Measurements from ENCODE around the gene TRIM17.

TRIM17 gene

GRCh38 chr1:228400692-228401454, 15.8 kb downstream of the TRIM17 start:
- DNase-seq, result no peak

DNA sequence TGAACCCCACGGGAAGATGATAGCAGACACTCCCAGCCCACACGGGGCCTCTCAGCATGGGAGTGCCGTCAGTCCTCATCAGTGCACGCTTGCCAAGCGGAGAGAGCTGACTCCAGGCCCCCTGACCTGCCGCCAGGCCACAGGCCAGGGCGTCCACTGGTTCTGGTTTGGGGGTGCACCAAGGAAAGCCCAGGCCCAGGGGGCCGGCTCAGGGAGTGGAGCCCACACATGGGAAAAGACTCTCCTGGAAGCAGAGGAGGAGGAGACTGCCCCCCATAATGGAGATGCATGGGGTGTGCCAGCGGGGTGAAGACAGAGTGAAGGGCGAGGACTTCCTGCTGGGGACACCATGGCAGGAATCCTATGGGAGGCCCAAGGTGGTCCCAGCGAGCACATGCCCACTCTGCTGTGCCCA, 16.4 kb downstream of the TRIM17 start:
- no peak for DNase-seq

DNA sequence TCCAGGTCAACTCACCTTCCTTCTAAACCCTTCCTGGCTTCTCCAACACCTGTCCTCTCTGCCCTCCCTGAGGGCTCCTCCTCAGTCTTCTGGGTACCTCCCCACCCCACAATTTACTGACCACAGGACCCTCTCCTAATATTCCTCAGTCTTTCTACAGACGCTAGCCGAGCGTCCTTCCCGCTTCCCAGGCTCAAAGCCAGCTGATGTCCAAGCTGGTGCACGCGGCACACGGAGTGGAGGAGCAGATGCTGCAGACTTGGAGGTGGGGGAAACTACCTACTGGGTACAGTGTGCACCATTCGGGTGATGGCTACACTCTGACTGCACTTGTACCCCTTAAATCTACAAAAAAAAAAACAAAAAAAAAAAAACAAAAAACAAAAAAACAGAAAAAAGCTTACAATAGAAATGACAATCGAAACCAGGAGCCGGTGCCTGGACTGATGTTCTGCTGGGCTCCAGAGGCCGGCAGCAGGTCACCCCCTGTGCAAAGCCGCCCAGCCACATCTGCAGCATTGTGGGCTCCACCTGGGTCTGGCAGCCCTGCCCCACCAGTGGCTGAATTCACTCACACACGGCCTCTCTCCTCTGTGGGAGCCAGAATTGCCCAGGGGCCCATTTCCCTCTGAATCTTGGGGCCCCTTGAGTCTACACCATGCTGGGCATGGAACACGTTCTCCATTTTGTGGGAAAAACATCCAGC, 17.0 kb downstream of the TRIM17 start:
- no peak for DNase-seq

GRCh38 chr1:228398741-228399461, 17.8 kb downstream of the TRIM17 start:
- DNase-seq, result no peak

DNA sequence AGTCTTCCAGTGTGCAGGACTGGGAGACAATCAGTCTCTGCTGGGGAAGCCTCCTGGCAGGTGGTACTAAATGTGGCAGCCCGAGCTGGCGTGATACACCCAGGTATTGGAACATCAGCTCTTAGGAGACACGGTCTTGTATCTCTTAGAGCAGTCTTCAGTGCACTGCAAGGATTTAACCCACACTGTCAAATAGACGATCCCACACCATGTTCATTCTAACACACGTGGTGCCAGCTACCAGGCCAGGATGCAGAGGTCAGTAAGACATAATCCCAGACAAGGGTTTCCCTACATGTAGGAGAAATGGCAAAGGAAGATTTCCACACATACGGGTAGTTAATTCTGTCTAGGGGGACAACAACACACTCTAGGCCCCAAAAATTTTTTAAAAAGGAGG, 18.7 kb downstream of the TRIM17 start:
- DNase-seq, result no peak

GRCh38 chr1:228396770-228397662, 19.6 kb downstream of the TRIM17 start:
- DNase-seq, result no peak

- DNase-seq, result no peak
Measured at GRCh38 chr1:228394571-228395394, 21.9 kb downstream of the TRIM17 start.

- no peak for DNase-seq
Measured at GRCh38 chr1:228393811-228394570, 22.7 kb downstream of the TRIM17 start.

DNA sequence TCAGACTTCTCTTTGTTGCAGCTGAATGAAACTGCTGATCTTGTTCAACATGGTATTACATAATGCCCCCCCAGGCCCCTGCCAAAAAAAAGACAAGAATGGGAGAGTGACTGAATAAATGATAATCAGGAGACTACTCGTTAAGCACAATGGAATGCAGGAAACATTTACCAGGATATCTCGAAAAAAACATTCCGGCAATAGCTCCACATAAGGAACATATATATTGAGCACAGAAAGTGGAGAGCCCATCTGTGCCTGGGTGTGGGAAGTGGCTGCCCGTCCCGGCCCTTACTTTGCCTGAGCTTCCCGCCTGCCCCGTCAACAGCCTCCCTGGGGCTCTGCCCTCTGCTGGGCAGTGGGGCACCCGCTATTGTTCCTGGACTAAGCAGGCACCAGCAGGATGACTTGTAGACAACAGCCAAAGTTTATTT, 23.4 kb downstream of the TRIM17 start:
- DNase-seq, result no peak

- DNase-seq, result no peak
Measured at GRCh38 chr1:228392111-228392936, 24.3 kb downstream of the TRIM17 start.

DNA sequence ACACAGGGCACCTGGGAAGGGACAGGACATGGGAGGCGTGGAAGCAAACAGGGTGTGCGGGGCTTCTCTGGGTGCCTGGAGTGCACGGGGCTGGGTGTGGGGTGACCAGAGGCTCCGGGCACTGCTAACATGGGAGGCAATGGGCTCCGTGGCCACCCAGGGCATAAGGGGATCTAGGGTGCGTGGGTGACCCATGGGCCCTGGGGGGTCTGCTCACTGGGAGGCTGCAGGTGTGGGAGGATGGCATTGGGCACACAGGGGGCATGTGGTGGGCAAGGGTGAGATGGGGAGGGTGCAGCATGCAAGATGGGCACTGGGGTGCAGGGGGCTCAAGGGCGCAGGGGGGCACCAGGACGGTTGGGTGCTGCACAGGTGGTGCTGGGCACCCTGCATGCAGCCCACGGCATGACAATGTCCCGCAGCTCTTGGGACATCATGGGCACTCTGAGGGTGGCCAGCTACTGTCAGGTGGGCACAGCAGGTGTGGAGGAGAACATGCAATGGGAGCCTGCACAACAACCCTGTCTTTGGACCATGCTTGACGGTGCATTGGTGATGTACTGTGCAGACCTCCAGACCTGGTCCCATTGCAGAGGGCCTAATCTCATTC, 25.1 kb downstream of the TRIM17 start:
- DNase-seq, result no peak

GRCh38 chr1:228390649-228391048, 26.0 kb downstream of the TRIM17 start:
- no peak for DNase-seq

GRCh38 chr1:228387321-228387720, 29.3 kb downstream of the TRIM17 start:
- no peak for DNase-seq

- DNase-seq, result no peak
Measured at GRCh38 chr1:228385232-228385631, 31.4 kb downstream of the TRIM17 start.

DNA sequence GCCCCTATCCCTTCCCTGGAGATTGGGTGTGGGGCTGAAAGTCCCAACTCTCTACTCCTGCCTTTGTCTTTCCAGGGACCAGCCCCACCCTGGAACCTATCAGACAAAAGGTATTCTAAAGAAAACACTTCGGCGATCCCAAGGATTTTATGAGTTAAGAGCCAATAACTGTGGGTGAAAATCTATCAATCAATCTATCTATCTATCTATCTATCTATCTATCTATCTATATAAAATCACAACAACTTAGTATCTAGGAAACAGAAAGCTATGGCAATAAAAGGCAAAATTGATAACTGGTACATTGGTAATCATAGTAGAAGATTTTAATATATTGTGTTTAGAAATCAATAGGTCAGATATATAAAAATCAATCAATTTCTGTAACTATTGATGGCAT, 32.9 kb downstream of the TRIM17 start:
- no peak for DNase-seq

- DNase-seq, result no peak
Measured at GRCh38 chr1:228381356-228381755, 35.3 kb downstream of the TRIM17 start.

DNA sequence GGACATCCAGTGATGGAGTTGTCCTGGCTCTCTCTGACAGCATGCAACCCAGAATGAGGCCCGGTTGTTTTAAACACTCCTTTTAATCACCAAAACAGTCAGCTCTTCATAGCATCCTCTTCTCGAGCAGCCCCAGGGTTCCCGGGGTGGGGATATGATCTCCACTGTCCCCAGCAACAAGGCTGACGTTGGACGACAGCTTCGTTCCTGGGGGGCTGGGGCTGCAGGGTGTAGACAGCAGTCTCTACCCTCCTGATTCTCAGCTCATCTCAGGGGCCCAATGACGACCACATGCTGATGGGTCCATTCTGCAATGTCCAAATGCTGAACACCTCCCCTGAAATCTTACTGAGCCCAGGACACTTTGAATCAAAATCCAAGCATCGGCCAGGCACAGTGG, 37.0 kb downstream of the TRIM17 start:
- no peak for DNase-seq

- DNase-seq, result no peak
Measured at GRCh38 chr1:228378873-228379460, 37.7 kb downstream of the TRIM17 start.

All from activated CD4-positive, alpha-beta T cell treated with anti-CD3 and anti-CD28 coated beads, Interleukin-2, amount 50 U/mL, for 1 hour (primary cell).